GM12874 (cell line): ENCODE data around the gene CDIPT.

Experiments used
- TF ChIP-seq, protein P1 (sequence below): IDR thresholded peaks from 2 replicates; pipeline ENCODE4 v1.5.1; 2011; ENCODE audit warnings: low read depth, mild to moderate bottlenecking, control low read depth, low read length, moderate library complexity; ENCODE audit not compliant: insufficient read depth

The CDIPT gene, protein sequence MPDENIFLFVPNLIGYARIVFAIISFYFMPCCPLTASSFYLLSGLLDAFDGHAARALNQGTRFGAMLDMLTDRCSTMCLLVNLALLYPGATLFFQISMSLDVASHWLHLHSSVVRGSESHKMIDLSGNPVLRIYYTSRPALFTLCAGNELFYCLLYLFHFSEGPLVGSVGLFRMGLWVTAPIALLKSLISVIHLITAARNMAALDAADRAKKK

GRCh38 chr16:29862884-29863668 is at the start of gene CDIPT:
Gene CDIPT, minus strand, starts transcription at chr16:29863226. Its CDS starts 369 bp downstream, at chr16:29862857.
- TF ChIP-seq, protein P1, sequence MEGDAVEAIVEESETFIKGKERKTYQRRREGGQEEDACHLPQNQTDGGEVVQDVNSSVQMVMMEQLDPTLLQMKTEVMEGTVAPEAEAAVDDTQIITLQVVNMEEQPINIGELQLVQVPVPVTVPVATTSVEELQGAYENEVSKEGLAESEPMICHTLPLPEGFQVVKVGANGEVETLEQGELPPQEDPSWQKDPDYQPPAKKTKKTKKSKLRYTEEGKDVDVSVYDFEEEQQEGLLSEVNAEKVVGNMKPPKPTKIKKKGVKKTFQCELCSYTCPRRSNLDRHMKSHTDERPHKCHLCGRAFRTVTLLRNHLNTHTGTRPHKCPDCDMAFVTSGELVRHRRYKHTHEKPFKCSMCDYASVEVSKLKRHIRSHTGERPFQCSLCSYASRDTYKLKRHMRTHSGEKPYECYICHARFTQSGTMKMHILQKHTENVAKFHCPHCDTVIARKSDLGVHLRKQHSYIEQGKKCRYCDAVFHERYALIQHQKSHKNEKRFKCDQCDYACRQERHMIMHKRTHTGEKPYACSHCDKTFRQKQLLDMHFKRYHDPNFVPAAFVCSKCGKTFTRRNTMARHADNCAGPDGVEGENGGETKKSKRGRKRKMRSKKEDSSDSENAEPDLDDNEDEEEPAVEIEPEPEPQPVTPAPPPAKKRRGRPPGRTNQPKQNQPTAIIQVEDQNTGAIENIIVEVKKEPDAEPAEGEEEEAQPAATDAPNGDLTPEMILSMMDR = peak; percentile 84

DNA sequence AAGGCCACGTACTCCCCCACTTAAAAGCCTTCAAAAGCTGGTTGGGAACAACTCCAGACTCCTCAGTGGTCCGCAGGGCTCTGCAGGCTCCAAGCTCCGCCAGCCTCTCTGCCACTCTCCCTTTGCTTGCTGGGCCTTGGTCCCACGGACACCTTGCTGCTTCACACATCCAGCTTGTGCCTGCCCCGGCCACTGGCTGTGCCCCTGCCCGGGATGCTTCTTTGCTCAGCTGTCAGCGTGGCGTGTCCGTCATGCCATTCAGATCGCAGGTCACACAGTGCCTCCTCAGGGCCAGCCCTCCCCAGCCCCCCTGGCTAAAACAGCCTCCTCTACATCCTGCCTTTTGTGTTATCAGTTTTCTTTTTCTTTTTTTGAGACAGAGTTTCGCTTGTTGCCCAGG is 49.1 kb upstream of the CDIPT start:
- TF ChIP-seq, protein P1 = no peak

DNA sequence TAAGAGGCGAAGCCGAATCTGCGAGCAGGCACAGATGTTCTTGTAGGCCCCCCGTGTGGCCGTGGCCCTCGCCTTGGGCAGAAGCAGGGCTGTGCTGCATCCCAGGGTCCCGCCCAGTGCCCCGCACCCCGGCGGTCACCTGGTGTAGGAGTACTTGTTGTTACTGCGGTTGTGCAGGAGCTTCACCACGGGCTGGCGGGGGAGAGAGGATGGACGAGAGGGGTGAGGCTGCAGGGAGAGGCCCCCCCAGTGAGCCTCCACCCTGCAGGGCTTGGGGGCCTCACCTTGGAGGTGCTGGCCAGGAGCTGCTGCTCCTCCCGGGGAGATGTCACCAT is 48.6 kb upstream of the CDIPT start:
- TF ChIP-seq, protein P1 = no peak

DNA sequence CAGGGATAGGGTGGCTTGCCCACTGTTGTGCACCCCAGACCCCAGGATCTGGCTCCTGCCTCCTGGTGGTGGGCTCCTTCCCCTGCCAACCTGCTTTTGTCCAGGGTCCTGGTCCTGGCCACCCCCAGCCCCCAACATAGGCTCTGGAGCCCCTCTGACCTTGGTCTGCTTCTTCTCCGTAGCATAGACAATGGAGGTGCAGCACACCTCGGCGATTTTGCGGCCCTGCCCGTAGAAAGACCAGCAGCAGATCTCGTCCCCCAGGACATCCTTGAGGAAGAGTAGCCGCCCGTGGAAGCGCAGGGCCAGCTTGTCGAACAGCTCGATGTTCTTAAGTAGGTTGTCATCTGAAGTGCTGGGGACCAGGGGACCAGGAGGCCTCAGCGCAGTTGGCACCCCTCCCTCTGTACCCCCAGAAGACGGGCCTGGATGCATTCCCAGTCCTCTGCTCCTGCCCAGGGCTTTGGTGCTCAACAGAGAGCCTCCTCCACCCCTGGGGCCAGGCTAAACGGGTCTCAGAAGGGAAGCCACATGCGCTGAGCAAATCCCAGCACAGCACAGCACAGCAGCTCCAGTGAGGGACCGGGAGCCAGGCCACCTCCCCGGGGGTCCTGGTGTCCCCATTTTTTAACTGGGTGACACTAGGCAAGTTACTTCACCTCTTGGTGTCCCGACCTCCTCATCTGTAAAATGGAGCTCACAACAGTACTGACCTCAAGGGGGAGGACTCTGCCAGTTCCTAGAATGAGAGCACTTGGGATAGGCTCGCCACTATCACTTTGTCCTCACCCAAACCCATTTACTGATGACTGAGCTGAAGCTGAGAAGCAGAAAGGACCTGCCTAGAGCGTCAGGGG is 48.0 kb upstream of the CDIPT start:
- TF ChIP-seq, protein P1 = no peak

DNA sequence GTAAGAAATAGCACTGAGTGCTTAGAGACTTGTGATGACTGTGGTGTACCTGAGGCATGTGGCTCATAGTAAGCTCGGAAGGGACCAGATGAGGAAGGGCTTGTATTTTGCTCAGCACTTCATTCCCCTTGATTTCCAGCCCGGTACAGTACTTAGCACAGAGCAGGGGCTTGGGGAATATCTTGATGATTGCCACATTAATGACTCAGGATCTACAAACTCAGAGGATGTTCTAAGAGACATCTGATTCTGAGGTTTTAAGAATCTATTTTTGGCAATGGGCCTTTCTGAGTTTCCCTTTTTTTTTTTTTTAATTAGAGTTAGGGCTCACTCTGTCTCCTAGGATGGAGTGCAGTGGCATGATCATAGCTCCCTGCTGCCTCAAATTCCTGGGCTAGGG is 46.4 kb upstream of the CDIPT start:
- TF ChIP-seq, protein P1 = no peak

DNA sequence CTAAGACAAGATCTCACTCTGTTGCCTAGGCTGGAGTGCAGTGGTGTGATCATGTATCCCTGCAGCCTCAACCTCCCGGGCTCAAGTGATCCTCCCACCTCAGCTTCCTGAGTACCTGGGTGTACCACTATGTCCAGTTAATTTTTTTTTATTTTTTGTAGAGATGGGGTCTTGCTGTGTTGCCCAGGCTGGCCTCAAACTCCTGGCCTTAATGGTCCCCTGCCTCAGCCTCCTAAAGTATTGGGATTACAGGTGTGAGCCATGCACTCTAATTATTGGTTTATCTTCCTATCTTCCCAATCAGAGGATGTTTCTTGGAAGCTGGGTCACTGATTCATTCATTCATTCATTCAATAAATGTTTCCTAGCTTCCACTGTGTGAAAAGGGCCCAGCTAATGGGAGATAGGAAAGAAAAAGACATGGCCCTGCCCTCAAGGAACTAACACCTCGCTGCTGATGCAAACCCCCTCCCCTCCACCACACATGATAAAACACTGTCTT is 45.7 kb upstream of the CDIPT start:
- TF ChIP-seq, protein P1 = no peak

- TF ChIP-seq, protein P1 = no peak
Observed at GRCh38 chr16:29907973-29908372, 44.9 kb upstream of the CDIPT start.
